ENCODE data around the gene YOD1. TPM values are rescaled to one million over a fixed set of nuclear protein-coding genes. Genes with fewer than 3 reads are reported as not detected.

YOD1 gene
- total and polyA plus RNA-seq, 2 of the 13 experiments (the other 11 are each of a cell fraction or from before 2014, with no cell fraction given): 3.4 to 9.1 TPM

DNA sequence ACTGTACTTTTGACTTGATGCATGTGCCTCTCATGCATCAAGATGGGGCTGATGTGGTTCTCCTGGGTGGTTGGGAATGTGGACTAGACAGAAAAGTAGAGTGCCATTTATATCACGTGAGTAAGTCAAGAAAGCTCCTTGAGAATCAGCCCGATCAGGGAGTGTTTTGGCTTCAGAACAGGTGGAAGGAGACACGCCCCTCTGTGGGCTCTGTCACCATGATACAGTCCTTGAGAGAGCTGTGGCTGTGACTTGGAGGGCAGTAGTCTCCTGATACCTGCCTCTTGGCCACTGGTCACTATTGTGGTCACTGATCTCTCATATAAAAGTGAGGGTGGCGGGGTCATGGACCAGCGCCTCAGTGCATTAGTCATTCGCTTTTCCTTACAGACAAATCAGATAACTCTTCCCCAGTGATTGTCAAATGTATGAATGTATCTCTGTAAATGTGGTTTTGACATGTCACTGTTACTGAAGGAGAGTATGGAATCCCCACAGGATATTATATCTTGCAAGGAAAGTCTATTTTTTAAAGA, 28.8 kb upstream of the YOD1 start:
- in situ Hi-C loops (cut with HindIII; ENCODE audit: extremely low pct_ligation_motif_present, low pct_unique_long_range_greater_than_20kb): loop anchor here (10.0 kb wide), 1 partner anchor 145 kb away; no protein-coding TSS in a partner anchor
- CTCF ChIA-PET (ENCODE audit: low intra/inter-chr PET ratio, low total read pairs): no interaction called here
- POLR2A ChIA-PET: no interaction called here
- TF ChIP-seq, protein P1, sequence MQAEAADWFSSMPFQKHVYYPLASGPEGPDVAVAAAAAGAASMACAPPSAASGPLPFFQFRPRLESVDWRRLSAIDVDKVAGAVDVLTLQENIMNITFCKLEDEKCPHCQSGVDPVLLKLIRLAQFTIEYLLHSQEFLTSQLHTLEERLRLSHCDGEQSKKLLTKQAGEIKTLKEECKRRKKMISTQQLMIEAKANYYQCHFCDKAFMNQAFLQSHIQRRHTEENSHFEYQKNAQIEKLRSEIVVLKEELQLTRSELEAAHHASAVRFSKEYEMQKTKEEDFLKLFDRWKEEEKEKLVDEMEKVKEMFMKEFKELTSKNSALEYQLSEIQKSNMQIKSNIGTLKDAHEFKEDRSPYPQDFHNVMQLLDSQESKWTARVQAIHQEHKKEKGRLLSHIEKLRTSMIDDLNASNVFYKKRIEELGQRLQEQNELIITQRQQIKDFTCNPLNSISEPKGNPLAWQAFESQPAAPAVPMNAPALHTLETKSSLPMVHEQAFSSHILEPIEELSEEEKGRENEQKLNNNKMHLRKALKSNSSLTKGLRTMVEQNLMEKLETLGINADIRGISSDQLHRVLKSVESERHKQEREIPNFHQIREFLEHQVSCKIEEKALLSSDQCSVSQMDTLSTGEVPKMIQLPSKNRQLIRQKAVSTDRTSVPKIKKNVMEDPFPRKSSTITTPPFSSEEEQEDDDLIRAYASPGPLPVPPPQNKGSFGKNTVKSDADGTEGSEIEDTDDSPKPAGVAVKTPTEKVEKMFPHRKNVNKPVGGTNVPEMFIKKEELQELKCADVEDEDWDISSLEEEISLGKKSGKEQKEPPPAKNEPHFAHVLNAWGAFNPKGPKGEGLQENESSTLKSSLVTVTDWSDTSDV (CRISPR knock-in tag; IDR thresholded peaks at IDR 0.05): no peak
- no peak for TF ChIP-seq SAP130 (CRISPR knock-in tag; IDR thresholded peaks at IDR 0.05; ENCODE audit: low read depth)
- no peak for TF ChIP-seq SP4 (CRISPR knock-in tag; IDR thresholded peaks at IDR 0.05)
- TF ChIP-seq, protein P2, sequence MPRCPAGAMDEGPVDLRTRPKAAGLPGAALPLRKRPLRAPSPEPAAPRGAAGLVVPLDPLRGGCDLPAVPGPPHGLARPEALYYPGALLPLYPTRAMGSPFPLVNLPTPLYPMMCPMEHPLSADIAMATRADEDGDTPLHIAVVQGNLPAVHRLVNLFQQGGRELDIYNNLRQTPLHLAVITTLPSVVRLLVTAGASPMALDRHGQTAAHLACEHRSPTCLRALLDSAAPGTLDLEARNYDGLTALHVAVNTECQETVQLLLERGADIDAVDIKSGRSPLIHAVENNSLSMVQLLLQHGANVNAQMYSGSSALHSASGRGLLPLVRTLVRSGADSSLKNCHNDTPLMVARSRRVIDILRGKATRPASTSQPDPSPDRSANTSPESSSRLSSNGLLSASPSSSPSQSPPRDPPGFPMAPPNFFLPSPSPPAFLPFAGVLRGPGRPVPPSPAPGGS (CRISPR knock-in tag; IDR thresholded peaks at IDR 0.05): no peak
- TF ChIP-seq, protein P3, sequence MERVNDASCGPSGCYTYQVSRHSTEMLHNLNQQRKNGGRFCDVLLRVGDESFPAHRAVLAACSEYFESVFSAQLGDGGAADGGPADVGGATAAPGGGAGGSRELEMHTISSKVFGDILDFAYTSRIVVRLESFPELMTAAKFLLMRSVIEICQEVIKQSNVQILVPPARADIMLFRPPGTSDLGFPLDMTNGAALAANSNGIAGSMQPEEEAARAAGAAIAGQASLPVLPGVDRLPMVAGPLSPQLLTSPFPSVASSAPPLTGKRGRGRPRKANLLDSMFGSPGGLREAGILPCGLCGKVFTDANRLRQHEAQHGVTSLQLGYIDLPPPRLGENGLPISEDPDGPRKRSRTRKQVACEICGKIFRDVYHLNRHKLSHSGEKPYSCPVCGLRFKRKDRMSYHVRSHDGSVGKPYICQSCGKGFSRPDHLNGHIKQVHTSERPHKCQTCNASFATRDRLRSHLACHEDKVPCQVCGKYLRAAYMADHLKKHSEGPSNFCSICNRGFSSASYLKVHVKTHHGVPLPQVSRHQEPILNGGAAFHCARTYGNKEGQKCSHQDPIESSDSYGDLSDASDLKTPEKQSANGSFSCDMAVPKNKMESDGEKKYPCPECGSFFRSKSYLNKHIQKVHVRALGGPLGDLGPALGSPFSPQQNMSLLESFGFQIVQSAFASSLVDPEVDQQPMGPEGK (CRISPR knock-in tag; IDR thresholded peaks at IDR 0.05): no peak
- TF ChIP-seq, protein P4, sequence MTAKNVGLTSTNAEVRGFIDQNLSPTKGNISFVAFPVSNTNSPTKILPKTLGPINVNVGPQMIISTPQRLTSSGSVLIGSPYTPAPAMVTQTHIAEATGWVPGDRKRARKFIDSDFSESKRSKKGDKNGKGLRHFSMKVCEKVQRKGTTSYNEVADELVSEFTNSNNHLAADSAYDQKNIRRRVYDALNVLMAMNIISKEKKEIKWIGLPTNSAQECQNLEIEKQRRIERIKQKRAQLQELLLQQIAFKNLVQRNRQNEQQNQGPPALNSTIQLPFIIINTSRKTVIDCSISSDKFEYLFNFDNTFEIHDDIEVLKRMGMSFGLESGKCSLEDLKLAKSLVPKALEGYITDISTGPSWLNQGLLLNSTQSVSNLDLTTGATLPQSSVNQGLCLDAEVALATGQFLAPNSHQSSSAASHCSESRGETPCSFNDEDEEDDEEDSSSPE (CRISPR knock-in tag; IDR thresholded peaks at IDR 0.05): no peak
- no peak for TF ChIP-seq MTF1 (CRISPR knock-in tag; IDR thresholded peaks at IDR 0.05)
- no peak for TF ChIP-seq ZKSCAN8 (CRISPR knock-in tag; IDR thresholded peaks at IDR 0.05; ENCODE audit: borderline replicate concordance)
- no peak for TF ChIP-seq HCFC1 (IDR thresholded peaks at IDR 0.05; ENCODE audit: low read depth, low read length)
- TF ChIP-seq, protein P5, sequence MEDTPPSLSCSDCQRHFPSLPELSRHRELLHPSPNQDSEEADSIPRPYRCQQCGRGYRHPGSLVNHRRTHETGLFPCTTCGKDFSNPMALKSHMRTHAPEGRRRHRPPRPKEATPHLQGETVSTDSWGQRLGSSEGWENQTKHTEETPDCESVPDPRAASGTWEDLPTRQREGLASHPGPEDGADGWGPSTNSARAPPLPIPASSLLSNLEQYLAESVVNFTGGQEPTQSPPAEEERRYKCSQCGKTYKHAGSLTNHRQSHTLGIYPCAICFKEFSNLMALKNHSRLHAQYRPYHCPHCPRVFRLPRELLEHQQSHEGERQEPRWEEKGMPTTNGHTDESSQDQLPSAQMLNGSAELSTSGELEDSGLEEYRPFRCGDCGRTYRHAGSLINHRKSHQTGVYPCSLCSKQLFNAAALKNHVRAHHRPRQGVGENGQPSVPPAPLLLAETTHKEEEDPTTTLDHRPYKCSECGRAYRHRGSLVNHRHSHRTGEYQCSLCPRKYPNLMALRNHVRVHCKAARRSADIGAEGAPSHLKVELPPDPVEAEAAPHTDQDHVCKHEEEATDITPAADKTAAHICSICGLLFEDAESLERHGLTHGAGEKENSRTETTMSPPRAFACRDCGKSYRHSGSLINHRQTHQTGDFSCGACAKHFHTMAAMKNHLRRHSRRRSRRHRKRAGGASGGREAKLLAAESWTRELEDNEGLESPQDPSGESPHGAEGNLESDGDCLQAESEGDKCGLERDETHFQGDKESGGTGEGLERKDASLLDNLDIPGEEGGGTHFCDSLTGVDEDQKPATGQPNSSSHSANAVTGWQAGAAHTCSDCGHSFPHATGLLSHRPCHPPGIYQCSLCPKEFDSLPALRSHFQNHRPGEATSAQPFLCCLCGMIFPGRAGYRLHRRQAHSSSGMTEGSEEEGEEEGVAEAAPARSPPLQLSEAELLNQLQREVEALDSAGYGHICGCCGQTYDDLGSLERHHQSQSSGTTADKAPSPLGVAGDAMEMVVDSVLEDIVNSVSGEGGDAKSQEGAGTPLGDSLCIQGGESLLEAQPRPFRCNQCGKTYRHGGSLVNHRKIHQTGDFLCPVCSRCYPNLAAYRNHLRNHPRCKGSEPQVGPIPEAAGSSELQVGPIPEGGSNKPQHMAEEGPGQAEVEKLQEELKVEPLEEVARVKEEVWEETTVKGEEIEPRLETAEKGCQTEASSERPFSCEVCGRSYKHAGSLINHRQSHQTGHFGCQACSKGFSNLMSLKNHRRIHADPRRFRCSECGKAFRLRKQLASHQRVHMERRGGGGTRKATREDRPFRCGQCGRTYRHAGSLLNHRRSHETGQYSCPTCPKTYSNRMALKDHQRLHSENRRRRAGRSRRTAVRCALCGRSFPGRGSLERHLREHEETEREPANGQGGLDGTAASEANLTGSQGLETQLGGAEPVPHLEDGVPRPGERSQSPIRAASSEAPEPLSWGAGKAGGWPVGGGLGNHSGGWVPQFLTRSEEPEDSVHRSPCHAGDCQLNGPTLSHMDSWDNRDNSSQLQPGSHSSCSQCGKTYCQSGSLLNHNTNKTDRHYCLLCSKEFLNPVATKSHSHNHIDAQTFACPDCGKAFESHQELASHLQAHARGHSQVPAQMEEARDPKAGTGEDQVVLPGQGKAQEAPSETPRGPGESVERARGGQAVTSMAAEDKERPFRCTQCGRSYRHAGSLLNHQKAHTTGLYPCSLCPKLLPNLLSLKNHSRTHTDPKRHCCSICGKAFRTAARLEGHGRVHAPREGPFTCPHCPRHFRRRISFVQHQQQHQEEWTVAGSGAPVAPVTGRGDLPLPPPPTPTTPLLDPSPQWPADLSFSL (CRISPR knock-in tag; IDR thresholded peaks at IDR 0.05): no peak

More for the DNA sequence above, 28.8 kb upstream of the YOD1 start:
- no peak overlapping the region for H2AFZ ChIP-seq (ENCODE audit: low read length)
- H3K4me2 ChIP-seq (ENCODE audit: low read depth, low read length): no peak overlapping the region
- H3K4me3 ChIP-seq (replicated peaks in 1 of 3; ENCODE audit: insufficient read depth in 1 of 3, low read depth in 2 of 3, low read length in 3 of 3): no peak overlapping the region
- no peak for DNase-seq (ENCODE audit: low spot score)
- no peaks in the 10 kb centered on the region for H3K9me3 ChIP-seq (ENCODE audit: low read length)
- H3K79me2 ChIP-seq (ENCODE audit: insufficient read depth, low read length): no peaks in the 10 kb centered on the region
- H3K36me3 ChIP-seq (replicated peaks in 1 of 2; ENCODE audit: control insufficient read depth in 1 of 2, insufficient read depth in 2 of 2, low read length in 2 of 2): no peaks in the 10 kb centered on the region
- 89% methylated on average over 6 of the region's 6 CpGs for WGBS (ENCODE audit: low lambda C conversion rate)
- H3K9ac ChIP-seq (ENCODE audit: insufficient read depth, low read depth, low read length): no peak overlapping the region
- intact Hi-C loops (cut with micrococcal nuclease; ENCODE audit: unreplicated experiment): loop anchor here (10.0 kb wide), 1 partner anchor 345 kb away; no protein-coding TSS in a partner anchor
- H3K4me1 ChIP-seq (ENCODE audit: insufficient read depth, low read length): peaks cover 12% of the 10 kb centered on the region
- ATAC-seq: no peak
- no peaks in the 10 kb centered on the region for H3K27me3 ChIP-seq (ENCODE audit: control insufficient read depth in 1 of 2, insufficient read depth in 2 of 2, low read length in 2 of 2)
- H4K20me1 ChIP-seq (ENCODE audit: insufficient read depth, low read length): no peaks in the 10 kb centered on the region
- BruUV-seq (replicated peaks): no TSS peak
- no peak for FAIRE-seq
- H3K27ac ChIP-seq (ENCODE audit: extremely low read length, insufficient read depth, low read length): no peak overlapping the region
